Stomach (tissue), 9 donors: ENCODE data around the gene ANKS1A. TPM values are rescaled to one million over a fixed set of nuclear protein-coding genes. Genes with fewer than 3 reads are reported as not detected.

Source experiments
- DNase-seq, 2 donors: peaks; one replicate each; pipeline versions ENCODE4 v3.0.0 to v3.0.0-alpha.2; 2013 to 2019
- H3K27ac ChIP-seq, 5 donors: fragments of 200-600 bp in 4 of 5; sonication (generic) in 4 of 5; one replicate each; pipeline ENCODE4 v1.5.1; 2013 to 2019; ENCODE audit warnings: mild to moderate bottlenecking in 1 of 5, moderate library complexity in 1 of 5
- H3K27me3 ChIP-seq, 3 donors: fragments of 200-600 bp; sonication (generic); one replicate each; pipeline ENCODE4 v1.5.1; 2017 to 2019; ENCODE audit warnings: mixed run types in 1 of 3
- H3K36me3 ChIP-seq, 4 donors: fragments of 200-600 bp; sonication (generic); 1 replicate in 3 of 4; 2 replicates in 1 of 4; pipeline ENCODE4 v1.5.1; 2016 to 2019
- H3K4me1 ChIP-seq, 4 donors: fragments of 200-600 bp; sonication (generic); one replicate each; pipeline ENCODE4 v1.5.1; 2016 to 2019
- H3K4me3 ChIP-seq, 4 donors: fragments of 200-600 bp; sonication (generic) in 3 of 4; one replicate each; pipeline ENCODE4 v1.5.1; 2016 to 2019; ENCODE audit warnings: mild to moderate bottlenecking in 1 of 4
- H3K9me3 ChIP-seq, 4 donors: fragments of 200-600 bp; sonication (generic); one replicate each; pipeline ENCODE4 v1.5.1; 2016 to 2019
- EP300 ChIP-seq: sonication (generic); formaldehyde crosslinking; IDR thresholded peaks from one replicate; pipeline ENCODE4 v1.6.1; 2017; ENCODE audit warnings: antibody characterized with exemption
- POLR2A ChIP-seq, 4 donors: fragments of 450-650 bp; IDR thresholded peaks; one replicate each; pipeline ENCODE4 v1.6.1; 2016; ENCODE audit warnings: antibody characterized with exemption in 4 of 4, control low read depth in 2 of 4, mild to moderate bottlenecking in 1 of 4, moderate library complexity in 1 of 4
- POLR2AphosphoS5 ChIP-seq, 3 donors: sonication (generic); formaldehyde crosslinking; IDR thresholded peaks; one replicate each; pipeline ENCODE4 v1.6.1; 2016; ENCODE audit warnings: antibody characterized with exemption in 3 of 3
- WGBS, 5 donors: extraction: QIAGEN DNeasy Blood & Tissue Kit in 3 of 5; methylation state at CpG; one replicate each; pipeline versions ENCODE4 v1.1.5 to v1.1.7; 2013 to 2018; 5-methylcytosine and 5-hydroxymethylcytosine counted together
- intact Hi-C: fragments of 100-400 bp; cut with DNase I; formaldehyde crosslinking; loops from one replicate; pipeline ENCODE4 v1.15.1; 2023; ENCODE audit warnings: low total_unique reads
- polyA plus RNA-seq, 3 donors: library from polyadenylated mRNA; stranded (reverse); fragments of 200-250 nt; gene quantifications; one replicate each; pipeline ENCODE4 v1.2.3, GENCODE V29; 2013
- total RNA-seq, 5 donors: library from RNA; depleted of rRNA; stranded (reverse); fragments of >200 nt; gene quantifications; one replicate each; pipeline versions ENCODE4 v1.1.0 to v1.2.3, GENCODE V29; 2014 to 2016
- TF ChIP-seq, protein P1 (sequence below), 7 experiments: fragments of 450-650 bp in 4 of 7; fragments of 200-600 bp in 3 of 7; sonication (generic) in 3 of 7; IDR thresholded peaks; one replicate each; pipeline ENCODE4 v1.5.1; 2016 to 2019; ENCODE audit warnings: antibody characterized with exemption in 7 of 7, control low read depth in 2 of 7, mild to moderate bottlenecking in 1 of 7
- donor health status: healthy with polysubstance abuse.
- donor health status: Bipolar disorder and iron deficiency.
- donor health status: healthy.

Gene ANKS1A
- total and polyA plus RNA-seq, 8 donors: 6.1 to 40.6 (median 21.5) TPM

DNA sequence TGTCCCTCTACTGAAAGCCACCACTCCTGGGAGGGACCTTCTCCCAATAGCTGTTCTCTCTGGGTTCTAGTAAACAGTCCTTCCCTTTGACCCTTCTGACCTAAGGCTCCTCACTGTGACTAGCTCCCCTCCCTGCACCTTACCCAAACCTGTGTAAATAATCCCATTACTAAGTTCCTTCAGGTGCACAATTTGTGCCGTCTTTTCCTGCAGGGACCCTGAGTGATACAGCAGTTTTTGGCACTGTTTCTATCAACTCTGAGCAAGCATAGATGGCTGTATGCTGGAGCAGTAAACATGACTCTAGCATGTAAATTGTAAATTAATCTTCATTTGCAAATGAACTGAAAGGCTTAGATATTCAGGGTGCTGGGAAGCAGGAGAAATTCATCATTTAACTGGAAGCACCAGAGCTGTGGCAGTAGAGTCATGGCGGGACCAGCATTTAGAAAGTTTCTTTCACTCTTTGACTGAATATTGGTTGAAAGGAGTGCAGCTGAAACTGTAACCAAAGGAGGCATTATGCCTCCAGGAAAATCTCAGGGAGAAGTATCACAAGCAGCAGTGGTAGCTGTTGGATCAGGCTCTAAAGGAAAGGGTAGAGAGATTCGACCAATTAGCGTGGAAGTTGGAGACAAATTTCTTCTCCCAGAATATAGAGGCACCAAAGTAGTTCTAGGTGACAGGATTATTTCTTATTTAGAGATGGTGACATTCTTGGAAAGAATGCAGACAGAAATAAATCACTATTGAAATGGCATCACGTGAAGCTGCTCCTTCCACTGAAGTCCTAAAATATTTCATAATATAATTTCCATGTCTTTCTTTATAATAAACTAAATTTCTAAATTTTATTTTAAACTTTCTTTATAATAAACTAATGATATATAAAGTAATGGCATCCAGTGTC lies 134.3 kb downstream of the ANKS1A start:
- H3K27ac ChIP-seq: peak overlapping the region; percentile 5 to 92 (median 40)
- intact Hi-C loops: no loop called here
- H3K4me1 ChIP-seq: peaks cover 61 to 99% (median 80%) of the 10 kb centered on the region in 4 donors

DNA sequence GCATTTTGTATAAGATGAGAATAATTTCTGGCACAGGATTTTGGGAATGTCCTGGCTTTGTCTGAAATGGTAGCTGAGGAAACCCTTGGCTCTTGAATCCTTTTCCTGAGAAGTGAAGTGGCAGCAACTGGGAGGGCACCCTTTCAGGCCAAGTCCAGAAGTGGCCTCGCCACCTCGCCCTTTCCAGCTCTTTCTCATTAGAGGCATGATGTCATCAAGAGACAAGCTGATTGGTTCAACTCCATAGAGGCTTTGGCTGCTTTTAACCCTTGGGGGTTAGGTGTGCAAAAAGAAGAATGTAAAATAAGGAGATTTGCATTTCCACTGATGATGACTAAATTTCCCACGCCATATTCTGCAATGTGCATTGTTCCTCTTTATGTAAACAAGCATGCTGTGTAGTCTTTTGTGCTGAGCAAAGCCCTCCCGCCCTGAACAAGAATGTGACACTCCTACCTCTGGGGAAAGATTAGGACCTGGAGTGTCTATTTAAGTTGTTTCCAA lies 135.5 kb downstream of the ANKS1A start:
- H3K9me3 ChIP-seq: no peaks in the 10 kb centered on the region
- peak; percentile 47 to 85 for DNase-seq
- peaks cover 0 to 3% (median 0%) of the 10 kb centered on the region in 4 donors for H3K36me3 ChIP-seq
- peaks cover 56 to 97% (median 76%) of the 10 kb centered on the region in 4 donors for H3K4me1 ChIP-seq
- H3K27me3 ChIP-seq: no peaks in the 10 kb centered on the region
- TF ChIP-seq POLR2A (IDR thresholded peaks at IDR 0.05): no peak
- TF ChIP-seq, protein P1, sequence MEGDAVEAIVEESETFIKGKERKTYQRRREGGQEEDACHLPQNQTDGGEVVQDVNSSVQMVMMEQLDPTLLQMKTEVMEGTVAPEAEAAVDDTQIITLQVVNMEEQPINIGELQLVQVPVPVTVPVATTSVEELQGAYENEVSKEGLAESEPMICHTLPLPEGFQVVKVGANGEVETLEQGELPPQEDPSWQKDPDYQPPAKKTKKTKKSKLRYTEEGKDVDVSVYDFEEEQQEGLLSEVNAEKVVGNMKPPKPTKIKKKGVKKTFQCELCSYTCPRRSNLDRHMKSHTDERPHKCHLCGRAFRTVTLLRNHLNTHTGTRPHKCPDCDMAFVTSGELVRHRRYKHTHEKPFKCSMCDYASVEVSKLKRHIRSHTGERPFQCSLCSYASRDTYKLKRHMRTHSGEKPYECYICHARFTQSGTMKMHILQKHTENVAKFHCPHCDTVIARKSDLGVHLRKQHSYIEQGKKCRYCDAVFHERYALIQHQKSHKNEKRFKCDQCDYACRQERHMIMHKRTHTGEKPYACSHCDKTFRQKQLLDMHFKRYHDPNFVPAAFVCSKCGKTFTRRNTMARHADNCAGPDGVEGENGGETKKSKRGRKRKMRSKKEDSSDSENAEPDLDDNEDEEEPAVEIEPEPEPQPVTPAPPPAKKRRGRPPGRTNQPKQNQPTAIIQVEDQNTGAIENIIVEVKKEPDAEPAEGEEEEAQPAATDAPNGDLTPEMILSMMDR (IDR thresholded peaks at IDR 0.05): no peak
- TF ChIP-seq POLR2AphosphoS5 (IDR thresholded peaks at IDR 0.05): peak in 2 of 3 donors; percentile 13 to 30
- H3K27ac ChIP-seq: peak overlapping the region; percentile 18 to 92 (median 61)
- 12 to 31% (median 23%) methylated on average over 4 of the region's 4 CpGs for WGBS, 5 donors
- no peak overlapping the region for H3K4me3 ChIP-seq
- intact Hi-C loops: no loop called here

More for the DNA sequence above, 134.3 kb downstream of the ANKS1A start:
- Histone ChIP-seq H3K9me3 (no peaks in the 10 kb centered on the region), H3K4me3 (no peak overlapping the region), H3K36me3 (peaks cover 0 to 6% (median 2%) of the 10 kb centered on the region in 4 donors), H3K27me3 (no peaks in the 10 kb centered on the region)
- WGBS, 5 donors: 64 to 77% (median 72%) methylated on average over 5 of the region's 5 CpGs
- no peak for DNase-seq
- TF ChIP-seq, protein P1 (IDR thresholded peaks at IDR 0.05): no peak
- TF ChIP-seq POLR2AphosphoS5 (IDR thresholded peaks at IDR 0.05) (no peak), POLR2A (IDR thresholded peaks at IDR 0.05) (no peak), EP300 (no peak)

DNA sequence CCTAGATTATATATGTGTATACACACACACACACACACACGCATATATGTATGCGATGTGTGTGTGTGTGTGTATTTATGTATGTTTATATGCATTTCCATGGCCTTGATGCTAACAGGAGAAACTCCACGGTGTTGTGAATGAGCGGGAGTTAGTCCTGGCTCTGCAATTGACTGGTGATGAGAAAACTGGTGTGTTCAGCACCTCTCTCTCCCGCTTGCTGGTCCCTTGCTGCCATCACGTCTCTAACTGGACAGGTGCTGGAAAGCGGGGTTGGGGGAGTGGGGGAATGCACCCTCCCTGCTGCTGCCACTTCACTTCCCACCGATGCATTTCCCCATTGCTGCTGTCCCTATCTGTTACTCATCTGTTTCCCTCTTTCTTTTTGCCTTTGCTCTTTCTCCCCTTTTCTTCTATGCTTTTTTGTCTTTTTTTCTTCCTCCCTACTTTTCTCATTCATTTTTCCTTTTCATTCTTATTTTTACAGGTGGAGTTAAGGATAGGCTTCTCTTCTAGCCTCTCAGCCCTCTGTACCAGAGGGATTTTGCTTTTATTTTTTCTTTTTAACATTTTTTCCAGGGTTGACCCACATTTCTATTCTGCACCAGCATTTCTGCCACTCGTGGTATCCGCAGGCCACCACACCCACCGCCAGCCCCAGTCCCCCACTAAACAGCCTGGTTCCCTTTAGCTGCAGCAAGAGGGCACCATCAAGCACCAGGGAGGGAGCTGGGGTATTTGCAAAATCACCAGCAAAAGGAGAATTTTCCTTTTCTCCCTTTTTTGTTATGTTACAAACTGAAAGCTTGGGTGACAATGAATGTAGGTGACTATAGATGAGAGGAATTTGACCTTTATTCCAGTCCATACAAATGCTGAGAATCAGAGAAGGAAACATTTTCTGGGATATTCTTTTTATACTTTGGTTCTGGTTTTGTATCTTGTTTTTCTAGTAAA lies 136.5 kb downstream of the ANKS1A start:
- 63 to 74% (median 69%) methylated on average over 11 of the region's 11 CpGs for WGBS, 5 donors
- no peaks in the 10 kb centered on the region for H3K27me3 ChIP-seq
- no peak for DNase-seq
- H3K4me3 ChIP-seq: no peak overlapping the region
- H3K4me1 ChIP-seq: peaks cover 50 to 92% (median 70%) of the 10 kb centered on the region in 4 donors
- H3K27ac ChIP-seq: peak overlapping the region in 4 of 5 donors; percentile 61 to 92 (median 68)
- no peaks in the 10 kb centered on the region for H3K9me3 ChIP-seq
- intact Hi-C loops: no loop called here
- peaks cover 0 to 3% (median 0%) of the 10 kb centered on the region in 4 donors for H3K36me3 ChIP-seq
- TF ChIP-seq, protein P1 (IDR thresholded peaks at IDR 0.05): no peak
- TF ChIP-seq EP300 (no peak), POLR2A (IDR thresholded peaks at IDR 0.05) (no peak), POLR2AphosphoS5 (IDR thresholded peaks at IDR 0.05) (no peak)
